GM12878 (cell line): ENCODE data around the gene NR2C2AP. TPM values are rescaled to one million over a fixed set of nuclear protein-coding genes. Genes with fewer than 3 reads are reported as not detected.

Experiments
- BACH1 ChIP-seq: fragments of 450-650 bp; IDR thresholded peaks from 2 replicates; pipeline ENCODE4 v1.6.1; 2017; ENCODE audit warnings: mild to moderate bottlenecking, borderline replicate concordance
- BMI1 ChIP-seq: fragments of 450-650 bp; IDR thresholded peaks from 2 replicates; pipeline ENCODE4 v1.6.1; 2016; ENCODE audit warnings: mild to moderate bottlenecking, moderate library complexity, borderline replicate concordance
- CBFB ChIP-seq: IDR thresholded peaks from 2 replicates; pipeline ENCODE4 v1.6.1; 2016; ENCODE audit warnings: antibody characterized with exemption, low read depth
- CBX5 ChIP-seq: sonication (generic); IDR thresholded peaks from 2 replicates; pipeline ENCODE4 v1.6.1; 2016; ENCODE audit warnings: low read depth, moderate library complexity, mild to moderate bottlenecking, inconsistent platforms
- EP300 ChIP-seq, 2 experiments: fragments of 150-350 bp in 1 of 2; IDR thresholded peaks; 2 replicates each; pipeline ENCODE4 v1.6.1; 2011 to 2012; ENCODE audit warnings: low read depth in 2 of 2, low read length in 2 of 2, borderline replicate concordance in 1 of 2, improper control_type of control experiment in 1 of 2, inconsistent platforms in 1 of 2; ENCODE audit not compliant: control insufficient read depth in 1 of 2
- FOS ChIP-seq: IDR thresholded peaks from 3 replicates; pipeline ENCODE4 v1.6.1; 2011; ENCODE audit warnings: borderline replicate concordance; ENCODE audit not compliant: insufficient read length; ENCODE audit errors: extremely low read depth
- GABPA ChIP-seq: IDR thresholded peaks from 2 replicates; pipeline ENCODE4 v1.6.1; 2014; ENCODE audit warnings: antibody characterized with exemption, low read depth, mild to moderate bottlenecking, inconsistent platforms
- JUND ChIP-seq: IDR thresholded peaks from 2 replicates; pipeline ENCODE4 v1.6.1; 2012; ENCODE audit warnings: low read depth, mild to moderate bottlenecking, low read length, improper control_type of control experiment, moderate library complexity
- MXI1 ChIP-seq: fragments of 150-350 bp; IDR thresholded peaks from 2 replicates; pipeline ENCODE4 v1.6.1; 2011; ENCODE audit warnings: low read depth, mild to moderate bottlenecking, inconsistent platforms, low read length, improper control_type of control experiment
- NBN ChIP-seq: fragments of 450-650 bp; IDR thresholded peaks from 2 replicates; pipeline ENCODE4 v1.6.1; 2016
- NFYA ChIP-seq: IDR thresholded peaks from 2 replicates; pipeline ENCODE4 v1.6.1; 2011; ENCODE audit warnings: low read depth, mild to moderate bottlenecking, low read length, improper control_type of control experiment, borderline replicate concordance
- NRF1 ChIP-seq: conservative IDR thresholded peaks from 2 replicates; pipeline ENCODE4 v1.6.1; 2011; ENCODE audit warnings: mild to moderate bottlenecking, low read depth, low read length, improper control_type of control experiment
- PML ChIP-seq: IDR thresholded peaks from 2 replicates; pipeline ENCODE4 v1.6.1; 2012; ENCODE audit warnings: low read length, inconsistent platforms
- POLR2AphosphoS5 ChIP-seq: IDR thresholded peaks from 2 replicates; pipeline ENCODE4 v1.6.1; 2011; ENCODE audit warnings: mild to moderate bottlenecking, low read length, inconsistent platforms
- POU2F2 ChIP-seq: IDR thresholded peaks from 3 replicates; pipeline ENCODE4 v1.6.1; 2011; ENCODE audit warnings: low read depth, mild to moderate bottlenecking, low read length, borderline replicate concordance
- RB1 ChIP-seq: fragments of 450-650 bp; formaldehyde crosslinking; IDR thresholded peaks from 2 replicates; pipeline ENCODE4 v1.6.1; 2017; ENCODE audit warnings: mild to moderate bottlenecking, borderline replicate concordance
- RCOR1 ChIP-seq: conservative IDR thresholded peaks from 2 replicates; pipeline ENCODE4 v1.6.1; 2012; ENCODE audit warnings: low read depth, low read length, improper control_type of control experiment
- RELA ChIP-seq: fragments of 450-650 bp; IDR thresholded peaks from 2 replicates; pipeline ENCODE4 v1.8.0; 2014; ENCODE audit warnings: borderline replicate concordance; ENCODE audit not compliant: partially characterized antibody
- SIX5 ChIP-seq: IDR thresholded peaks from 2 replicates; pipeline ENCODE4 v1.6.1; 2011; ENCODE audit warnings: mild to moderate bottlenecking, low read depth, low read length, moderate library complexity; ENCODE audit not compliant: severe bottlenecking
- SMAD5 ChIP-seq: IDR thresholded peaks from 2 replicates; pipeline ENCODE4 v1.6.1; 2016; ENCODE audit warnings: antibody characterized with exemption, low read depth
- SPI1 ChIP-seq: IDR thresholded peaks from 2 replicates; pipeline ENCODE4 v1.6.1; 2011; ENCODE audit warnings: low read depth, mild to moderate bottlenecking, low read length, moderate library complexity, borderline replicate concordance; ENCODE audit not compliant: insufficient read depth
- SREBF1 ChIP-seq: IDR thresholded peaks from 2 replicates; pipeline ENCODE4 v1.6.1; 2012; ENCODE audit warnings: mild to moderate bottlenecking, low read length
- YBX1 ChIP-seq: fragments of 450-650 bp; IDR thresholded peaks from 2 replicates; pipeline ENCODE4 v1.6.1; 2016; ENCODE audit warnings: antibody characterized with exemption
- ZNF384 ChIP-seq: IDR thresholded peaks from 2 replicates; pipeline ENCODE4 v1.6.1; 2012; ENCODE audit warnings: low read depth, mild to moderate bottlenecking, low read length, improper control_type of control experiment, borderline replicate concordance
- polyA plus RNA-seq, 11 experiments: library from polyadenylated mRNA; depleted of rRNA in 4 of 11; unstranded in 6 of 11; stranded (reverse) in 5 of 11; fragments of >200 nt; fragmentation: Nextera tagmentation in 4 of 11; fragmentation: Illumina TruSeq in 1 of 11; extraction: Ambion mirVana in 4 of 11; extraction: Trizol in 1 of 11; gene quantifications; 1 replicate in 1 of 11; 2 replicates in 10 of 11; pipeline versions ENCODE4 v1.2.1 to v1.2.3, GENCODE V29; 2011 to 2016; ENCODE audit warnings: inconsistent platforms in 2 of 11, missing spikeins in 2 of 11, low read depth in 1 of 11
- total RNA-seq, 4 experiments: library from RNA; depleted of rRNA in 3 of 4; stranded (reverse); fragments of >200 nt in 3 of 4; fragmentation: Illumina TruSeq in 1 of 4; extraction: Trizol in 1 of 4; gene quantifications; 2 replicates each; pipeline versions ENCODE4 v1.2.1 to v1.2.3, GENCODE V29; 2013 to 2021
- TF ChIP-seq, protein P1 (sequence below), 3 experiments: IDR thresholded peaks in 2 of 3; conservative IDR thresholded peaks in 1 of 3; 2 replicates each; pipeline ENCODE4 v1.5.1; 2011; ENCODE audit warnings: low read depth in 3 of 3, low read length in 3 of 3, mild to moderate bottlenecking in 3 of 3, control low read depth in 2 of 3, moderate library complexity in 2 of 3, inconsistent platforms in 1 of 3, mixed read lengths in 1 of 3; ENCODE audit not compliant: control insufficient read depth in 2 of 3, insufficient read depth in 1 of 3; ENCODE audit errors: extremely low read depth in 1 of 3
- TF ChIP-seq, protein P2 (sequence below): fragments of 450-650 bp; IDR thresholded peaks from 2 replicates; pipeline ENCODE4 v1.6.1; 2018; ENCODE audit warnings: mild to moderate bottlenecking, low read depth, moderate library complexity; ENCODE audit not compliant: partially characterized antibody

Gene NR2C2AP
- total and polyA plus RNA-seq, 10 of the 15 experiments (the other 5 are each of a cell fraction or from before 2014, with no cell fraction given): 21.5 to 44.8 (median 28.1) TPM

DNA sequence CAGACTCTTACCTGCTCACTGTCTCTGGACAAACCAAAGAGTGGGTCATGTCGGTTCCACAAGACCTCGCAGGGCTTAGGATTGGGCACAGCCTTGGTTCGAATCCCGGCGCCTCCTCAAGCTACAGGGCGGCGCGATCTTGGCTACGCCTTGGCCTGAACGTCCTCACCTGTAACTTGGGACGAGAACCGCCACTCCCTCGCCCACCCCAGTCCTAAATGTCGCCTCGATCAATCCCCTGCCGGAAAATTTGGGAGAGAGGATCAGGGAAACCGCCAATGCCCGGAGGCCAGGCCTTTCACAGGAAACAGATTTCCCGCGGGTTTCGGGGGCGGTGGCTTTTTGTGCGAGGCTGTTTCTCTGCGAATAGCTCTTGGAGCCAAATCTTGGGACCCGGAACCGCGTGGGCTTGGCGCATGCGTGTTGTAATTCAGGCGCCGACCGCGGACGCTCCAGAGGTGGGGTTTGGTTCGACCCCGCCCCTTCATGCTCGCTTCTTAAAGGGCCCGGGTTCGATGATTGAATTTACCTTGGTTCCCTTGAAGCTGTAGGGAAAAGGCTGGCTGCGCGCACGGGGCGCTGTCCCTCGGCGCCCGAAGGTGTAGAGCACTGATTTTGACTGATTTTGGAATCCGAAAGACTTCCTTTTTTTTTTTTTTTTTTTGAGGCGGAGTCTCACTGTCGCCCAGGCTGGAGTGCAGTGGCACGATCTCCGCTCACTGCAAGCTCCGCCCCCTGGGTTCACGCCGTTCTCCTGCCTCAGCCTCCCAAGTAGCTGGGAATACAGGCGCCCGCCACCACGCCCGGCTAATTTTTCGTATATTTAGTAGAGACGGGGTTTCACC is at the start of gene NR2C2AP (continued):
- no peak for TF ChIP-seq JUND
- TF ChIP-seq YBX1: no peak
- TF ChIP-seq FOS: no peak
- TF ChIP-seq BMI1: no peak
- peak; percentile 31; the same call in 1 of the 3 replicates for TF ChIP-seq POU2F2
- TF ChIP-seq GABPA: 0 out of 2 replicates have a peak, but pooled peaks have one; percentile 27
- TF ChIP-seq RCOR1: no peak
- TF ChIP-seq ZNF384: 0 out of 2 replicates have a peak, but pooled peaks have one; percentile 33
- TF ChIP-seq, protein P1, sequence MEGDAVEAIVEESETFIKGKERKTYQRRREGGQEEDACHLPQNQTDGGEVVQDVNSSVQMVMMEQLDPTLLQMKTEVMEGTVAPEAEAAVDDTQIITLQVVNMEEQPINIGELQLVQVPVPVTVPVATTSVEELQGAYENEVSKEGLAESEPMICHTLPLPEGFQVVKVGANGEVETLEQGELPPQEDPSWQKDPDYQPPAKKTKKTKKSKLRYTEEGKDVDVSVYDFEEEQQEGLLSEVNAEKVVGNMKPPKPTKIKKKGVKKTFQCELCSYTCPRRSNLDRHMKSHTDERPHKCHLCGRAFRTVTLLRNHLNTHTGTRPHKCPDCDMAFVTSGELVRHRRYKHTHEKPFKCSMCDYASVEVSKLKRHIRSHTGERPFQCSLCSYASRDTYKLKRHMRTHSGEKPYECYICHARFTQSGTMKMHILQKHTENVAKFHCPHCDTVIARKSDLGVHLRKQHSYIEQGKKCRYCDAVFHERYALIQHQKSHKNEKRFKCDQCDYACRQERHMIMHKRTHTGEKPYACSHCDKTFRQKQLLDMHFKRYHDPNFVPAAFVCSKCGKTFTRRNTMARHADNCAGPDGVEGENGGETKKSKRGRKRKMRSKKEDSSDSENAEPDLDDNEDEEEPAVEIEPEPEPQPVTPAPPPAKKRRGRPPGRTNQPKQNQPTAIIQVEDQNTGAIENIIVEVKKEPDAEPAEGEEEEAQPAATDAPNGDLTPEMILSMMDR (IDR thresholded peaks at IDR 0.05 in 2 of 3, conservative IDR thresholded peaks at IDR 0.05 in 1 of 3; ENCODE audit: control insufficient read depth in 2 of 3, extremely low read depth in 1 of 3, insufficient read depth in 1 of 3, low read depth in 3 of 3, low read length in 3 of 3): no peak
- TF ChIP-seq RELA: no peak
- TF ChIP-seq, protein P2, sequence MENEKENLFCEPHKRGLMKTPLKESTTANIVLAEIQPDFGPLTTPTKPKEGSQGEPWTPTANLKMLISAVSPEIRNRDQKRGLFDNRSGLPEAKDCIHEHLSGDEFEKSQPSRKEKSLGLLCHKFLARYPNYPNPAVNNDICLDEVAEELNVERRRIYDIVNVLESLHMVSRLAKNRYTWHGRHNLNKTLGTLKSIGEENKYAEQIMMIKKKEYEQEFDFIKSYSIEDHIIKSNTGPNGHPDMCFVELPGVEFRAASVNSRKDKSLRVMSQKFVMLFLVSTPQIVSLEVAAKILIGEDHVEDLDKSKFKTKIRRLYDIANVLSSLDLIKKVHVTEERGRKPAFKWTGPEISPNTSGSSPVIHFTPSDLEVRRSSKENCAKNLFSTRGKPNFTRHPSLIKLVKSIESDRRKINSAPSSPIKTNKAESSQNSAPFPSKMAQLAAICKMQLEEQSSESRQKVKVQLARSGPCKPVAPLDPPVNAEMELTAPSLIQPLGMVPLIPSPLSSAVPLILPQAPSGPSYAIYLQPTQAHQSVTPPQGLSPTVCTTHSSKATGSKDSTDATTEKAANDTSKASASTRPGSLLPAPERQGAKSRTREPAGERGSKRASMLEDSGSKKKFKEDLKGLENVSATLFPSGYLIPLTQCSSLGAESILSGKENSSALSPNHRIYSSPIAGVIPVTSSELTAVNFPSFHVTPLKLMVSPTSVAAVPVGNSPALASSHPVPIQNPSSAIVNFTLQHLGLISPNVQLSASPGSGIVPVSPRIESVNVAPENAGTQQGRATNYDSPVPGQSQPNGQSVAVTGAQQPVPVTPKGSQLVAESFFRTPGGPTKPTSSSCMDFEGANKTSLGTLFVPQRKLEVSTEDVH: peak; percentile 84
- TF ChIP-seq MXI1: peak; percentile 72
- TF ChIP-seq SPI1: no peak
- peak; percentile 51; the same call in 1 of the 2 replicates for TF ChIP-seq PML
- TF ChIP-seq BACH1: no peak
- TF ChIP-seq CBX5: 0 out of 2 replicates have a peak, but pooled peaks have one; percentile 36
- peak; percentile 52; the same call in 1 of the 2 replicates for TF ChIP-seq CBFB
- peak; percentile 69 for TF ChIP-seq NRF1
- TF ChIP-seq EP300 (IDR thresholded peaks at IDR 0.05; ENCODE audit: borderline replicate concordance in 1 of 2, control insufficient read depth in 1 of 2, low read depth in 2 of 2, low read length in 2 of 2): no peak
- TF ChIP-seq SIX5: no peak
- no peak for TF ChIP-seq RB1
- peak; percentile 9; the same call in 1 of the 2 replicates for TF ChIP-seq SMAD5
- peak; percentile 63; the same call in 1 of the 2 replicates for TF ChIP-seq NBN
- TF ChIP-seq NFYA: no peak
- no peak for TF ChIP-seq SREBF1
- TF ChIP-seq POLR2AphosphoS5: peak; percentile 48; the same call in 1 of the 2 replicates
